NB4 (cell line): ENCODE data around the gene ACACA.

Experiments used
- POLR2A ChIP-seq: IDR thresholded peaks from 2 replicates; pipeline ENCODE4 v1.6.1; 2011; ENCODE audit warnings: mild to moderate bottlenecking; ENCODE audit not compliant: insufficient read length; ENCODE audit errors: extremely low read depth
- TF ChIP-seq, protein P1 (sequence below): IDR thresholded peaks from one replicate; pipeline ENCODE4 v1.5.1; 2012; ENCODE audit warnings: low read depth, low read length
- TF ChIP-seq, protein P2 (sequence below): IDR thresholded peaks from 2 replicates; pipeline ENCODE4 v1.6.1; 2011; ENCODE audit warnings: low read depth, low read length

DNA sequence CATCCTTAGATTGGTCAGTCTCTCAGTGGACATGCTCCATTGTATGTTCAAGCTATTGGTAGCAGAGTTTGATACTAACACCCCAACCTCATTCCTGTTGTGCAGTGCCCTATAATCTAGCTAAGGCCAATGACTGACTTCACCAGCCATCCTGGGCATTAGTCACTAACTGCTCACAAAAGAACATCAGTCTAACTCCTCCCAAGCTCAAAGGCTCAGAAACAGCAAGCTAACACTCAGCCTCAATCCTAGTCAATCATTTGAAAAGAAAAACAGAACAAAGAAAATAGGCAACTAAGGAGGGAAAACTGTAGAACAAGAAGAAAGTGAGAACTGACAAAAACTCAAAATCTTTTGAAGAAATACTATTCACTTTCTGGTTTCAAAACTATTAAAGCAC is 229.9 kb downstream of the ACACA start:
- TF ChIP-seq, protein P1, sequence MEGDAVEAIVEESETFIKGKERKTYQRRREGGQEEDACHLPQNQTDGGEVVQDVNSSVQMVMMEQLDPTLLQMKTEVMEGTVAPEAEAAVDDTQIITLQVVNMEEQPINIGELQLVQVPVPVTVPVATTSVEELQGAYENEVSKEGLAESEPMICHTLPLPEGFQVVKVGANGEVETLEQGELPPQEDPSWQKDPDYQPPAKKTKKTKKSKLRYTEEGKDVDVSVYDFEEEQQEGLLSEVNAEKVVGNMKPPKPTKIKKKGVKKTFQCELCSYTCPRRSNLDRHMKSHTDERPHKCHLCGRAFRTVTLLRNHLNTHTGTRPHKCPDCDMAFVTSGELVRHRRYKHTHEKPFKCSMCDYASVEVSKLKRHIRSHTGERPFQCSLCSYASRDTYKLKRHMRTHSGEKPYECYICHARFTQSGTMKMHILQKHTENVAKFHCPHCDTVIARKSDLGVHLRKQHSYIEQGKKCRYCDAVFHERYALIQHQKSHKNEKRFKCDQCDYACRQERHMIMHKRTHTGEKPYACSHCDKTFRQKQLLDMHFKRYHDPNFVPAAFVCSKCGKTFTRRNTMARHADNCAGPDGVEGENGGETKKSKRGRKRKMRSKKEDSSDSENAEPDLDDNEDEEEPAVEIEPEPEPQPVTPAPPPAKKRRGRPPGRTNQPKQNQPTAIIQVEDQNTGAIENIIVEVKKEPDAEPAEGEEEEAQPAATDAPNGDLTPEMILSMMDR: no peak
- no peak for TF ChIP-seq POLR2A
- TF ChIP-seq, protein P2, sequence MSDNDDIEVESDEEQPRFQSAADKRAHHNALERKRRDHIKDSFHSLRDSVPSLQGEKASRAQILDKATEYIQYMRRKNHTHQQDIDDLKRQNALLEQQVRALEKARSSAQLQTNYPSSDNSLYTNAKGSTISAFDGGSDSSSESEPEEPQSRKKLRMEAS: no peak
